ENCODE data around the gene CERK.
A peak's percentile ranks its signal among the peaks of the same experiment; 100 is the strongest.

CERK gene

DNA sequence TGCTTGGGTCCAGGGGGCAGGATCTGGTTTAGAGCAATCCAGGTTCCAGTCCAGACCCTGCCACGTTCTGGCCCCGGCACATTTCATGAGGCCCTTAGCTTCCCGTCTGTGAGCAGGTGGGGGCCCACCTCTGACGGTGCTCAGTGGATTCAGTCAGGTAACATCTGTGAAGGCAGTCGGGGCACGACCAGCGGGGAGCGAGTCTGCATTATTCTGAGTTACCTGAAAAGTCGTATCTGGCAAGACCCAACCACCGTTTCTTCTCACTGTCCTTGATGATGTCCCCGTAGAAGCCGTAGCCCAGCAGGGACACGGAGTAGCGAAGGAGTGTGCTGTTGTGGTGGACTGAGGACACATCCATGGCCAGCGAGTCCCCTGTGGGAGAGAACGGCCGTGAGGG is 39.0 kb downstream of the CERK start:
- no peak for DNase-seq (ENCODE audit: low read depth in 2 of 2)

GRCh38 chr22:46697811-46698515 is 40.1 kb downstream of the CERK start:
- DNase-seq (ENCODE audit: low read depth in 2 of 2) = no peak

- no peak for DNase-seq (ENCODE audit: low read depth in 2 of 2)
These were observed 41.4 kb downstream of the CERK start for GRCh38 chr22:46696614-46697013.

GRCh38 chr22:46696229-46696518 is 41.9 kb downstream of the CERK start:
- DNase-seq (ENCODE audit: low read depth in 2 of 2) = no peak

GRCh38 chr22:46695346-46696228 is 42.5 kb downstream of the CERK start:
- no peak for DNase-seq (ENCODE audit: low read depth in 2 of 2)

DNA sequence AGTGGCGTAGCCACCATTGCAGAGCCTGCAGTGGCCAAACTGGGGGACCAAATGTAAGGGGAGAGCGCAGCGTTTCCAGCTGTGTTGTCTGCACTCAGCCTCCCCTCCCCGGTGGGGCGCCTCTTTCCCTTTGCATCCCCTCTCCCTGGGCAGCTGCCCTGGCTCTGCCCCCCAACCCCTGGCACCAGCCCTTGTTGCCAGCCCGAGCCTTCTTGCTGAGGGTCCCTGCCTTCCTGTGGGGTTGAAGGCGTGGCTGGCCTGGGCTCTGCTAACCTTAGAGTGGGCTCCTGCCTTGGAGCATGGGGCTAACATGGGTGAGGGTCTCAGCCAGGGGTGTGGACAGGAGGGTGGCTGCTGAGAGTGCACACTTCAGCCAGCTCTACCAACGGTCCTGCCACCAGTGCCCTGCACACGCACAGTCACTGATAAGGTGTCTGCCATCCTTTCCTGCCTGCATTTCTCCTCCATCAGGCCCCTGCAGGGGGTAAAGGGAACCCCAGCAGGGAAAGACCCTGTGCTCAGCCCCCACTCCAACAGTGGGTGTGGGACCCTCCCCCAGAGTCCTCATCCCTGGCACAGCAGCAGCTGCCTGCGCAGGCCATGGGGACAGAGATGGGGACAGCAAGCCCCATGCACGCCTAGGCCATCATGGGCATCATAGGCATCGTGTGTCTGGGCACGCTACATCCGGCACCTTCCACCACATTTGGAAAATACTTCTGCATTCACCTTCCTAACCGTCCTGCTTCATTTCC is 43.5 kb downstream of the CERK start:
- DNase-seq (ENCODE audit: low read depth in 2 of 2) = no peak

GRCh38 chr22:46693634-46694415 is 44.2 kb downstream of the CERK start:
- DNase-seq (ENCODE audit: low read depth in 2 of 2) = no peak

DNA sequence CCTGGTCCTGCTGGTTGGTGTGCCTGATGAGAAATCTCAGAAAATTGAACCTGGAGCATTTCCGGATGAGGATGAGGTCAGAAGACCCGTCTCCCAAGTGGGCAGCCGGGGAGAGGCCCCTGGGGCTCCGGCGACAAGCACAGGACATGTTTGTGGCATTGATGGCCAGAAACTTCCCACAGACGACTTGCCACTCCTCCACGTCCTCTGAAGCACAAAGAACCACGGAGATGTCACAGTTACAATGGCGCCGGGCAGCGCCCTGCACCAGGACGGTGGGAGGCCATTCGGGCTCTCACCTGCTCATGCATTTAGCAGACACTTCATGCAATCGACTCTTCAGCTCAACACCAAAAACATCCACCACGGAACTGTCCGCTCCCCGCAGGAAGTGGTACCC is 46.5 kb downstream of the CERK start:
- DNase-seq (ENCODE audit: low read depth in 2 of 2) = no peak

DNA sequence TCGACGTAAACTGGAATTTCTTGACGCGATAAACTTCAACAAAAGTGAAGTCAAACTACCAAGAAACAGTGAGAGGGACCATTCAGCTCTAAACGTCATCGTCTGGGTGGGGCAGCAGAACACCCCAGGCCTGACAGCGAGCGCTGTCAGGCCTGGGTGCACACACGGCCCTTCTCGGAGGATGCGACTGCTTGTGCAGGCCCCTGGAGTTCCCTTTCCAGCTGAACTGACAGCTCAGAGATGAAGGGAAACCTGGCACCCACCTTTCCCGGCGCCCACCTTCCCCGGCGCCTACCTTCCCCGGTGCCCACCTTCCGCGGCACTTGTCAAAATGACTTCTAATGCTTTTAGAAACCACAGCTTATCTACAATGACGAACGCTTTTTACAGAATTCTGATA is 47.9 kb downstream of the CERK start:
- DNase-seq (ENCODE audit: low read depth in 2 of 2) = no peak

GRCh38 chr22:46688949-46689348 is 49.1 kb downstream of the CERK start:
- no peak for DNase-seq (ENCODE audit: low read depth in 2 of 2)

- DNase-seq (ENCODE audit: low read depth in 2 of 2) = no peak
These were observed 50.6 kb downstream of the CERK start for GRCh38 chr22:46687460-46687859.

- no peak for DNase-seq (ENCODE audit: low read depth in 2 of 2)
These were observed 51.0 kb downstream of the CERK start for GRCh38 chr22:46687048-46687444.

DNA sequence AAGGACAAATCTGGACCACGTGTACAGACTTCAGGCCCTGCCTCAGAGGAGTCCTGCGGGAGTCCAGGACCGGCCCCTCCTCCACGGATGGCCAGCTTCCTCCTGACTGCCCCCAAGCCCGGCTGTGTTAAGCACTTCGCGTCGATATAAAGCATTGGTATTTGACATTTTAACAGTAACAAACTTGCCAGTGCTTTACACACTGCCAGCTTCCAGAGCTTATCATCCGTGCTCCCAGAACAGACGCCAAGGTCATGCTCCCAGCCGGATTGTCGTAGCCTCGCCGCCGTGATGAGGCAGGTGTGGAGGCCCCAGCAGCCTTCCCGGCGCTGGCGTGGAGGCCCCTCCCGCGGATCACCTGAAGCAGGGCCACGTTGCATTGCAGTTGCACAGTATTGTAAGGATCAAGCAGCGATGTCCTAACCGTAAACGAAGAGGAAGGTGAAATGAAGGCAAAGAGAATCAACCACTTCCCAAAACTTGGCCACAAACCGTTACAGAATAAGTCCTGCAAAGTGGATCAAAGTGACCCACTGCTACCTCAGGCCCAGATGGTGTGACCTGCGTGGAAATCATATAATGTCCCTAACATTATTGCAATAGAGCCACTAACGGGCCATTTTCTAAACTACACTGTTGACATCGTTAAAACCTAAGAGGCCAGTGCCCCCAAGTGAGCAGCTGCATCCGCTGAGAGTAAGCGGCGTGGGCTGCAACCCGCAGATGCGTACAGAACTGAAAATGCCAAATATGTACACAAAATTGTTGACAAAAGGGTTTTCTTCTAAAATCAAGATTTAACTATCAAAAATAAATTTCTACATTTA is 51.6 kb downstream of the CERK start:
- DNase-seq (ENCODE audit: low read depth in 2 of 2) = no peak

DNA sequence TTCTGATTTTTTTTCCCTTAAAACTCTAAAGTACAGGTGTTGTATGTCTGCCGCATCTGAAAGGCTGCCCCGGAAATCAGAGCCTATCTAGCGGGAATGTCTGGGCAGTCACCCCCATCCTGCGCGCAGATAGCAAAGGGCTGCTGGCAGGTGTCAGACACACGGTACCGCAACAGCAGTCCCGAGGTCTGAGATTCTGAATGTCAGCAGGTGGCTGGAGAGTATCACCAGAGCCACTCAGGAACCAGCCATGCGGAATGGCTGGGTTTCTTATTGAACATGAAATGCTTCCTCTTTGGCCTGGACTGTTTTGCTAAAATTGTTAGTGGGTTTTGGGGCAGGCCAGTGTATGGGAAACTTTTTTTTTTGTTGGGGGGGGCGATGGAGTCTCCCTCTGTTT is 53.3 kb downstream of the CERK start:
- DNase-seq (ENCODE audit: low read depth in 2 of 2) = no peak

DNA sequence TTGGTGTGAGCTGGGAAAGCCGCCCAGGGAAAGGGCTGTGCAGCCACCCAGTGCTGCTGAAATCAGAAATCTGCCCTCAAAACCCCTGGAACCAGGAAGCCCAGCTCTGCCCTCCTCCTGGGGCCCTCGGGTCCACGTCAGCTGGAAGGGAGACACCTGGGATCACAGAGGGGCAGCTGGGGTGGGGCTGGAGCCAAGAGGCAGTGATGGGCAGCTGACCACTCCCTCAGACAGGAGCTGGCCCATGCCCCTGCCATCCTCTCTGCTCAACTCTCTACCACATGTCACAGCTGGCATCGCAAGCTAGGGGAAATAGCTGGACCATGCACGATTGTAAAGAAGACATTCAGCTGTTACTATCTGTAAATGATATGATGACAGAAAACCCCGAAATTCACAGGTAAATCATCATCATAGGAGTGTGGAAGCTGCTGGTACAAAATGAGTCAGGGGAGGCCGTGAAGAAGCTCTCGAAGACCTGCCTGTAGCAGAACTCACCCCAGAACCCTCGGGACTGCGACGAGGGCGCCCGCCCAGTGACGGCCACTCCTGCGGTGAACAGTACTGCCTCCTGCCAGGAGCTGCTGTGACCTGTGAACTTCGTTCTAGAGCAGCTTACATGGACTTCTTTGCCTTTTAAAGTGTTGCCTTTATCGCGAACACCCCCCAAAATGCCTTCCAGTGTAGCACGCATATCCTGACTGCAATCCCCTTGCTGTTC is 55.9 kb downstream of the CERK start:
- no peak for DNase-seq (ENCODE audit: low read depth in 2 of 2)

DNA sequence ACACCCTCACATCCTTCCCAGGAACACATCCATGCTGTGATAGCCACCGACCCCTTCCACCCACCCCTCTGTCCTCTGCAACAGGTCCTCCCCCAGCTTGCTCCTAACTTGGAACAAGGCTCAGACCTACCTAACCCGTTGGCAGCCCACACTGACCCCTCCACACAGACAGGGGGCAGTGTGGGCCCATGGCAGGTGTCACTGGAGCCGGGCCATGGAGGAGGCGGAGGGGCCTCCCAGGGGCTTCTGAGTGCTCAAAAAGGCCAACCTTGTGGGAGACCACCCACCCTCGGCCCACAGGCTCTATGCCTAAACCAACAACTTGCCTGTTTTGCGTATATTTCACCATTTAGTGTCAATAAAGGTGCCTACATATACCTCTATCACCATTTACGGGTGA is 57.0 kb downstream of the CERK start:
- DNase-seq (ENCODE audit: low read depth in 2 of 2) = no peak

DNA sequence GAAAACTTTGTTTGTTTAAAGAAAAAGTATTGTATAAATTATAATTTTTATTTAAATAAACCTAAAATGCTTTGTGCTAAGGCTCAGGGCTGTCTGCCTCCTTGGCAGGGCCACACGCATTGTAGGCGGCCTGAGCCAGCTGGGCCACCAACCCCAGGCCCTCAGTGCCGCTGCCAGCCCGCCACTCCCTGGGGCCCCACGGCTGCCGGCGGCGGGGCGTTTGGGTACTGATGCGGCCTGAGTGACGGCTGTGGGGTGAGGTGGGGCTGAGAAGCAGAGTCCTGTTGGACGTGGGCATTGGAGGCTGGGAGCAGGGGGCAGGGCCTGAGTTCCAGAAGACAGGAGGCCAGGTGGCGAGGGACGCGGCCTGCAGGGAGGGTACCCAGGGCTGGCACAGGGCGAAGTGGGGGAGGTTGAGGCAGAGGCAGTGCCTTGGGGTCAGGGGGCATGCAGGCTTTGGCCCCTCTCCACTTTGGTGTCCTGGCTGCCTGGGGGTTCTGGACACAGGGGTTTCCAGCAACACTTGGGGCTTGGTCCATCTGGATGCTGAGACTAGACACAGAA is 58.3 kb downstream of the CERK start:
- DNase-seq (ENCODE audit: low read depth in 2 of 2) = no peak

- peak; percentile 5 to 15 for DNase-seq (ENCODE audit: low read depth in 2 of 2)
These were observed 59.0 kb downstream of the CERK start for GRCh38 chr22:46678785-46679700.

Data from fibroblast of skin of left biceps (primary cell).